GM10266 (cell line): ENCODE data around the gene GRK6.

ENCODE experiments used
- DNase-seq: peaks from one replicate; pipeline ENCODE4 v3.0.0; 2012; ENCODE audit errors: extremely low spot score
- TF ChIP-seq, protein P1 (sequence below): IDR thresholded peaks from 2 replicates; pipeline ENCODE4 v1.5.1; 2012; ENCODE audit warnings: mild to moderate bottlenecking, low read depth; ENCODE audit not compliant: control insufficient read depth, insufficient read depth; ENCODE audit errors: missing control alignments

GRK6 gene

DNA sequence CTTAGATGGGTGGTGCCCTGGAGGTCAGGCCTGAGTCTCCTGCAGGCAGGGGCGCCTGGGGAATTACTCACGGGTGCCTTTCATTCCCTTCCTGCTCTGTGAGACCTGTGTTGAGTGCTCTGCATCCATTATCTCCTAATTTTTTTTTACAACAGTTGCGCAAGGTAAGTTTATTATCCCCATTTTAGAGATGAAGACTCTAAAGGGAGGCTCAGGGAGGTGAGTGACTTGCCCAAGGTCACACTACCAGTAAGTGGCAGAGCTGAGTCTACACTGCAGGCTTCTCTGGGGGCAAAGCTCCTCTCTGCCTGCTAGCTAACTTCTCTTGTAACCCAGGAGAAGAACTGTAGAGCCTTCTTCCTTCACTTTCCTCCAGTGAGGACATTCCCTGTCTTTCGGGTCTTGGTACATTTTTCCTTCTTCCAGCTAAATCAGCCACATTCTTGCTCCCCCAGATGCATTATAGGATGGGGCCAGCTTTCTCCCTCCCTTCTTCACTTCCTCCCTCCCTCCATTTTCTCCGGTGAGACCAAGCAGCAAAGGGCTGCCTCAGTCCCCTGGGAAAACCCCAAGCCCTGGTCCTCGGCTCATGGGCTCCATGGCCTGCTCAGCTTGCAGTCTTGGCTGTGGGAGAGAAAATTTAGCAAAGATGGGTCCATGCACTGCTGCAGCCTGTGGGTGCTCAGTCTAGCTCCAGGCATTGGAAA, 21.9 kb downstream of the GRK6 start:
- TF ChIP-seq, protein P1, sequence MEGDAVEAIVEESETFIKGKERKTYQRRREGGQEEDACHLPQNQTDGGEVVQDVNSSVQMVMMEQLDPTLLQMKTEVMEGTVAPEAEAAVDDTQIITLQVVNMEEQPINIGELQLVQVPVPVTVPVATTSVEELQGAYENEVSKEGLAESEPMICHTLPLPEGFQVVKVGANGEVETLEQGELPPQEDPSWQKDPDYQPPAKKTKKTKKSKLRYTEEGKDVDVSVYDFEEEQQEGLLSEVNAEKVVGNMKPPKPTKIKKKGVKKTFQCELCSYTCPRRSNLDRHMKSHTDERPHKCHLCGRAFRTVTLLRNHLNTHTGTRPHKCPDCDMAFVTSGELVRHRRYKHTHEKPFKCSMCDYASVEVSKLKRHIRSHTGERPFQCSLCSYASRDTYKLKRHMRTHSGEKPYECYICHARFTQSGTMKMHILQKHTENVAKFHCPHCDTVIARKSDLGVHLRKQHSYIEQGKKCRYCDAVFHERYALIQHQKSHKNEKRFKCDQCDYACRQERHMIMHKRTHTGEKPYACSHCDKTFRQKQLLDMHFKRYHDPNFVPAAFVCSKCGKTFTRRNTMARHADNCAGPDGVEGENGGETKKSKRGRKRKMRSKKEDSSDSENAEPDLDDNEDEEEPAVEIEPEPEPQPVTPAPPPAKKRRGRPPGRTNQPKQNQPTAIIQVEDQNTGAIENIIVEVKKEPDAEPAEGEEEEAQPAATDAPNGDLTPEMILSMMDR: no peak
- DNase-seq: no peak

DNA sequence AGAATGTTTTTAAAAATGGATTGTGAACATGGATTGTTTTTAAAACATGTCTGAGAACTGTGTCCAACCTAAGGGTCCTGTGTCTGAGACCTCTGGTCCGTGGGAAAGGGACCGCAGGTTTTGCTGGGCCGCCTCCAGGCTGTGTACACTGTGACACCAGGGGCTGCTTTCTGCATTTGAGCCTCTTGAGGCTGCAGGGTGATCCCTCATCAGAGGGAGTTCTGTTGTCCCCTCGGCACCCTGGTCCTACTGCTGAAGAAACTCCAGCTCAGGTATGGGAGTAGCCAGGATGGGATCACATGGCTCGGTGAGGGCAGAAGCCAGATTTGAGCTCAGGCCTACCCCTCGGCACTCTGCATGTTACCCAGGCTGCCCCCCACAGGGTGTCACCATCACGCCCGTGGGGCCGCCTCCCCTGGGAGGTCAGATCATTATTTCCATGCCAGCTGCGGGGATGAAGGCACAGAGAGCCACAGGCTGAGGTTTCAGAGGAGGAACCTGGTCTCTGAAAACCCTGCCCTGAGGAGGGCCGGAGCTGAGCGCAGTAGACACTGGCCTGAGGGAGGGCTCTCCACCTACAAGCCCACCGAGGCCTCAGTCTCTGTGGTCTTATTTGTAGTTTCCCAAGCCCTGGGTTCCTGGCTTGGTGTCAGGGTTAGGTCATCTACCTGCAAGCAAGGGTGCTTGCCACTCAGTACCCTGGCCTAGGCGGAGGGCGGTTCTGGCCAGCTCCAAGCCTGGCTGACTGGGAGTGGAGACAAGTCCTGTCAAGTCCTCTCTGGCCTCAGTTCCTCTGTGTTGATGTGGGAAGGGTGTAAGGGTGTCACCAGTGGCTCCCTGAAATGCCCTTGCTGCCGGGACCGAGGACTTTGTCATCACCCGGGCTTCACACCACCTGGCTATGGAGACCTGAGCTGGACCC, 22.9 kb downstream of the GRK6 start:
- DNase-seq: no peak
- TF ChIP-seq, protein P1: no peak

DNA sequence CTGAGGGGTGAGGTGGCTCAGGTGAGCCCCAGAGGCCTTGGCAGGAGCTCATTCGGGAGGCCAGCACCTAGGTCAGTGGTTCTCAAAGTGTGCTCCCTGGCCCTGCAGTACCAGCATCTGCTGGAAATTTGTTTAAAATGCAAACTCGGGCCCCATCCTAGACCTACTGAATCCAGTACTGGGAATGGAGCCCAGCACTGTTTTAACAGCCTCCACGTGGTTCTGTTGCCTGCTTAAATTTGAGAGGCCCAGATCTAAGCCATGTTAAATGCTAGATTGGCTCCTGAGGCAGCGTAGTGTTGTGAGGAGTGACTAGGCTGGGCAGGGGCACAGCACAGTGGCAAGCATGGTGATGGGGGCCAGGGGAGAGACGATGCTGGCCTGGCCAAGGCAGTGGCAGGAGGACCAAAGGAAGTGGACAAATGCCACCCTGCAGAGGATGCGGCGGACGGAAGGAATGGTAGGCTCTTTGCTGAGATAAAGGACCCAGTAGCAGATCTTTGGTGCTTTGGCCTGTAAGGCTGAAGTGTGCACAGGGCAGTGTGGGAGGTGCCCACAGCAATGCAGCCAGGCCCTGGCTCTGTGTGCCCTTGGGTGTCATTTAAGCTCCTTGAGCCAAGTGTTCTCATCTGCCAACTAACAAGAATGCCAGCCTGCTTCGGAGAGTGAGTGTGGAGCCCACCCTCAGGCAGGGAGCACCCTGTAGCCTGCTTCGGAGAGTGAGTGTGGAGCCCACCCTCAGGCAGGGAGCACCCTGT, 24.4 kb downstream of the GRK6 start:
- TF ChIP-seq, protein P1: no peak

DNA sequence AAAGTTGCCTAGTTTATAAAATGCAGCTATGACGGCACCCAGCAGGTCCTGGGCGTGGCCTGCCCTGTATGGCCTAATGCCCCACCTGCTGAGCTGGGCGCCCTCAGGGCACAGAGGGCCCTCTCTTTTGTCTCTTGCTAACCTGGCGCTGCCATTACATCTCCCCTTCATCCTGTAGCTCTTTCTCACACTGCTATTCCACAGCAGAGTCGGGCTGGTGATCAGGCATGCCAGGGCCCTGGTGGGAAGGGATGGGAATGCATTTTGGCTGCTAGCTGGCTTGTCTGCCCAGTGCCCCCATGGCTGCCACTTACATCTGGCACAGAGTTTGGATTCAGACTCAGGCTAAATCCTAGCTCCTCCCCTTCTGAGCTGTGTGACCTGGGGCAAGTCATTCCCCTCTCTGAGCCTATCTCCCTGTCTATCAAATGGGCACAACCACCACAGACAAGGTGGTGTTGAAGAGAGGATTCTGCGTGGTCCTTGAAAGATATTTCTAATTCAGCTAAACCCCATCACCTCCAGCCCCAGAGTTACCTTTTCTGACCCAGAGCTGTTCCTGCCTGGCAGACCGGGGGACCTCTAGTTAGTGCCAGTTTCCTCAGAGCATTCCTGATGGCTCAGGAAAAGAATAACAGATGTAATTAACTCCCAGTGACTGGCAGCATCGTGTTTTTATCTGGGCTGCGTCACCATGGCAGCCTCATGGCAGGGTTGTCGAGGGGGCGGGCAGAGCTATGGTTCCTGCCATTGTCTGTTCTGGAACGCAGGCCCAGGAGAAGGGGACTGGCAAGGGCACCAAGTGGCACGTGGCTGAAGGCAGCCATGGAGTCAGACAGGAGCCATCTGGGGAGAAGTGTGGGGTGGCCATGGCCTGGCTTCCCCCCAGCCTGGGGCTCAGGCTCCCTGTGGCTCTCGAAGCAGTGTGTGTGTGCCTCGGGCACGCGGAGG, 26.5 kb downstream of the GRK6 start:
- TF ChIP-seq, protein P1: no peak
- DNase-seq: no peak

More for the DNA sequence above, 24.4 kb downstream of the GRK6 start:
- DNase-seq: no peak

DNA sequence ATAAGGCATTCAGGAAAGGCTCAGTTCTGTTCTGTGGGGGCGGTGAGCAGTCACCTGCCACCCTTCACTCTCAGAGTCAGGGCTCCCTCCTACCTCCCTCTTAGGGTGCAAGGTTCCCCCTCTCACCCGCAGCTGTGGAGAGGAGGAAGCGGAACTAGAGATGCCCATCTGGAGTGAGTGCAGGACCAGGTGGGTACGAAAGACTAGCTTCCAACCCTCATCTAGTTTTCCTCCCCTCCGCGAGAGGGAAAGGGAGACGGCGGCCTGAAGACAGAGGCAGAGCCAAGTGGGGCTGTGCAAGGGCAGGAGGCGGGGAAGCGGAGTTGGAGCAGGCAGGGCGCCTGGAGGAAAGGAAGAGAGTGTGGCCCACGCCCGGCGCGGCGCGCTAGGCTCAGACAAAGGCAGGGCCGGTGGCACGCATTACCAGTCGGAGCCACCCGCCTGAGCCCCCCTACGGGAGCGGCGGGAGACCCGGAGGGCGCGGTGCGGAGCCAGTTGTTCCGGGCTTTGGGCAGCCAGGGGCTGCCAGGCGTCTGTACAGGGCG, 27.4 kb downstream of the GRK6 start:
- DNase-seq: no peak
- TF ChIP-seq, protein P1: no peak

DNA sequence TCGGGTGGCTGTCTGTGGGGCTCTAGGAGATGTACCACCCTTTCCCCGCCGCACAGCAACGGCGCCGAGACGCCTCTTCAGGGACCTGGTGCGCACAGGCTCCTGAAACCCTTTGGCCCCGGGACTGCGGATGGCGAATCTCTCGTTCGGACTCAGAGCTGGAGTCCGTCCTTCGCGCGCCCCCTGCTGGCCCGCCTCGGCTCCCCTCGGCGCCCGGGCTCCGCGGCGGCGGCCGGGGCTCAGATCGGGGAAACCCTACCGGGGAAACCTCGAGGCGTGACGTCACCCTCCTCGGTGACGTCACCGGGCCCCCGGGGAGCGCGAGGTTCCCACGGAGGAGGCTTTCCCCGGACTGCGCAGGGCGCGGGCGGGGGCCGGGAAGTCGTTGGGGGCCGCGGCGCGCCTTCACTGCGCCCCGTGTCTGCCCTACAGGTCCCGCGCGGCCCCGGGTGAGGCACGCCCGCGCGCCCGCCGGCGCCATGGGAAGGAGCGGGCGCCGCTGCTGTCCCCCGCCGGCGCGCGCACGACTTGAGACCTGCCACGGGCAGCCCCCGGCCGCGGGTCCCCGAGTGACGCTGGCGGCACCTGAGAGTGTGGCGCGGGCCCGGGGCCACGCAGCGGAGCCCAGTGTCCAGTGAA, 28.0 kb downstream of the GRK6 start:
- peak; percentile 99 for DNase-seq
- TF ChIP-seq, protein P1: peak; percentile 99
